GM18526 (cell line): ENCODE data around the gene USP2.

Source experiments
- POLR2A ChIP-seq: IDR thresholded peaks from 3 replicates; pipeline ENCODE4 v1.6.1; 2011; ENCODE audit not compliant: insufficient read length; ENCODE audit errors: extremely low read depth

The USP2 gene

GRCh38 chr11:119417726-119418540, 36.4 kb upstream of the USP2 start:
- TF ChIP-seq POLR2A, result no peak

GRCh38 chr11:119416606-119417580, 35.4 kb upstream of the USP2 start:
- TF ChIP-seq POLR2A, result no peak

DNA sequence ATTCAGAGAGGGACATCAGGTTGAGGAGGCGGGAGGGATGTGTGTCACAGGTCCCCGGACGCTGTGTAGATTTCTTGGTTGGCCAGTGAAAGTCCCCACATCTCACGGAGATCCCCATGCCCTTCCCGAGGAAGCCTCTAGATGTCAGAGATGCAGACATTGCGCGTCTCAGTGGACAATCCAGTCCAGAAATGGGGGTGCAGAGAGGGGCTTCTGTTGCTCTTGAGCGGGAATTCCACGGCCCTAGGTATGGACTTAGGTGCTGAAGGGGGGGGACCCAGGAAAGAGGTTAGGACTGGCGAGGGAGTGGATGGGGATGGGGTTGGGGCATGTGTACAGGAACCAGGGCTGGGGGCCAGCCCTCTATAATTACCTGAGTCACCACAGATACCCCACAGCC, 34.5 kb upstream of the USP2 start:
- no peak for TF ChIP-seq POLR2A

DNA sequence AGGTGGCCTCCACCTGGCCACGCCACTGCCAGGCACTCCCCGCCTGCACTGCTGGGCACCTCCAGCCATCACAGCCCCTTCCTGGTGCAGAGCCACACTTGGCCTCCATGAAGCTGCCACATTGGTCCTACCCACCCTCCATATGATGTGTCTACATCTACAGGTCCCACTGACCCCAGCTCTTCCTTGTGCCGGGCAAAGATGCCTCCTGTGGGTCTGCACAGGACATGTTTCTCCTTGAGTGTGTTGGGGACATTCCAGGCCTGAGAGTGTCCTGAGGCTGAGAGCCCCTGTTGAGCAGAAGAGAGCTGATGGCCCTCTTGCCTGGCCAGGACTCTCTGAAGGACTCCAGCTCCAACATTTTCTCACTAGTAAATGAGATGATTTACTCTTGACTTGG, 34.0 kb upstream of the USP2 start:
- TF ChIP-seq POLR2A, result no peak

DNA sequence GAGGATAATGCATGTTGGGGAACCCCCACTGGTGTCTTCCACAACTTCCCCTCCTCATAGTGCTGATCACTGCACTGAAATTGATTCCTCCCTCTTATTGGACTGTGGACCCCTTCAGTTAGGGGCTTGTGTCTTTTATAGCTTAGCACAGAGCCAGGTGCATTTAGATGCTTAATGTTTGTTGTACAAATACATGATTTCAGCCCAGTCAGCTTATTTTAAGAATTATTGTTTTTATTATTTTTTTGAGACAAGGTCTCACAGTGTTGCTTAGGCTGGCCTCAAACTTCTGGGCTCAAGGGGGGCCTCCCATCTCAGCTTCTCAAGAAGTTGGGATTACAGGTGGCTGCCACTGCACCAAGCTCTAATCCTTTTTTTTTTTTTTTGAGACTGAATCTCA, 33.2 kb upstream of the USP2 start:
- TF ChIP-seq POLR2A, result no peak

DNA sequence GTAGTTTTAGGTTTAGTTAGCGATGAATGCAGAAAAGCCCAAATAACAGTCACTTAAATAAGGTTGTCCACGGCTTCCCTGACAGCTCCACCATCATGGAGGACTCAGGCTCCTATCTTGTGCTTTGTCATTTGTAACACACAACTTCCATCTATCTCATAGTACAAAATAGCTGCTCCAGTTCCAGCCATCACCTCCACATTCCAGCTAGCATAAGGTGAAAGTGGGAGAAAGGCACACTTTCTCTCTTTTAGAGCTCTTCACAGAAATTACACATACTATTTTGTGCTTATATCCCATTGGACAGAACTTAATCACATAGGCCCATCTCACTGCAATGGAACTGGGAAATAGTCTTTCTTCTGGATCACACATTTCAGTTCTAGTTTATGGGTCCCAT, 32.8 kb upstream of the USP2 start:
- TF ChIP-seq POLR2A, result no peak

DNA sequence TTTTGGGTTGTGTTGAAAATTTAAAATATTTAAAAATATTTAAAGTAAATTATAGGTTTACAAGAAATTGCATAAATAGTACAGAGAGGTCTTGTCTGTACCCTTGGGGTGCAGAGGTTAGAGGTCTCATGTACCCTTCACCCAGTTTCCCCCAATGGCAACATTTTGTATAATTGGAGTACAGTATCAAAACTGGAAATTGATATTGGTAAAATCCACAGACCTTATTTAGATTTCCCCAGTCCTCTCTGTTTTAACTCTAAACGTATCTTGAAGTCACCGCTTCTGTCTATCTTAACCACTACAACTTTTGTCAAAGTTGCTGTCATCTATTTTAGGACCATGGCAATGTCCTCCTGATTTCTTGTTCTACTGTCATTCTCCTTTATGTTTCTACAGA, 30.6 kb upstream of the USP2 start:
- TF ChIP-seq POLR2A, result no peak

- no peak for TF ChIP-seq POLR2A
Observed at GRCh38 chr11:119410501-119410900, 29.0 kb upstream of the USP2 start.

DNA sequence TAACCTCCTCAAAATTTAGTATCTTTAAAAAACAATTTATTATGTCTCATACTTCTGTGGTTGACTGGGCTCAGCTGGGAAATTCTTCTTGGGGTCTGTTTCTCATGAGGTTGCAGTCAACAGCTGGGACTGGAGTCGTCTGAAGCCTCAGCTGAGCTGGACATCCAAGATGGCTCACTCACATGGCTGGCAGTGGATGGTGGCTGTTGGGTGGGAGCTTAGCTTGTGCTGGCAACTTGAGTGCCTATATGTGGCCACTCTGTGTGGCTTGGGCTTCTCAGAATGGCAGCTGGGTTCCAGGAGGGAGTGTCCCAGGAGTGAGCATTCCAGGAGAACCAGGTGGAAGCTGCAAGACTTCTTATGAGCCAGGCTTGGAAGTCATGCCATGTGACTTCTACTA, 28.2 kb upstream of the USP2 start:
- no peak for TF ChIP-seq POLR2A

GRCh38 chr11:119406005-119406404, 24.5 kb upstream of the USP2 start:
- no peak for TF ChIP-seq POLR2A

DNA sequence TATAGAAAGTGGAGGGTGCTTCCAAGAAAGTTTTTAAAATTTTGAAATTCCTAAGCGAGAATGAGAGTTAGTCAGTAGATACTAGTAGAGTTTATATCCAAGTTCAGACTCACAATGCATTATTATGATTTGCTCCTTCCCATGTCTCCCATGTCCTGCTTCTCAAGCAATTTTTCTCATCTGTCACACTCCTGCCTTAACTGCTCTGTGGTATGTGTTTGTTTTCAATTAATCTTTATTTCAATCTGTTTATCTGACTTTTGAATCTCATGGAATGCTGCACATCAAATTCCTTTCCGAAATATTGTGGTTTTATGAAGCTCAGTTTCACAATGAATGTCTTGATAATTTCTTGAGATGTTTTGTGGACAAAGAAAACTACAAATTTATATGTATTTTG, 23.4 kb upstream of the USP2 start:
- no peak for TF ChIP-seq POLR2A

DNA sequence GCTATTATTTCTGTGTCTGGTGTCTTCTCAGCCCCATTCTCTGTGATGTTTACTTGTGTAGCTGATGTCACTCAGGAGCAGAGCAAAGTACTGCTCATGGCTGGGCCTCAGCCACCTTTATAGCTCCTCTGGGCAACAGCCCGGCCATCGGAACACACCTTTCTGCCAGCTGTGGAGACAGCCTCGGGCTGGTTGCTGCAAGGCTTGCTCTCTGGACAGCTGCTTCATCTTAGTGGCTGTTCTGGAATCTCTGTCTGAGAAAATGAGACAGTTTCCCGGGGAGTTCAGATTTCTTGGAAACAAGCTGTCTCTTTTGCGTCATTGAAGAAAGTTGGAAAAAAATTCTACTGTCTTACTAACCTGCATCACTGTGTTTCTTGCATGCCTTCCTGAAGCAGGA, 21.5 kb upstream of the USP2 start:
- no peak for TF ChIP-seq POLR2A

GRCh38 chr11:119402470-119402869, 21.0 kb upstream of the USP2 start:
- no peak for TF ChIP-seq POLR2A

GRCh38 chr11:119400860-119401259, 19.4 kb upstream of the USP2 start:
- no peak for TF ChIP-seq POLR2A

GRCh38 chr11:119397740-119398139, 16.2 kb upstream of the USP2 start:
- TF ChIP-seq POLR2A, result no peak

- TF ChIP-seq POLR2A, result no peak
Observed at GRCh38 chr11:119396835-119397234, 15.3 kb upstream of the USP2 start.
